Stimulated activated CD4-positive, alpha-beta T cell treated with anti-CD3 and anti-CD28 coated beads, Interleukin-15, amount 100 ng/mL, for 1 hour (primary cell): ENCODE data around the gene SLC16A11.

Experiments
- DNase-seq, 2 donors: peaks; one replicate each; pipeline ENCODE4 v3.0.0-alpha.2; 2020; ENCODE audit warnings: low read depth in 1 of 2, low spot score in 1 of 2

Gene SLC16A11

GRCh38 chr17:7026471-7027115 is 17.3 kb downstream of the SLC16A11 start:
- DNase-seq: no peak

DNA sequence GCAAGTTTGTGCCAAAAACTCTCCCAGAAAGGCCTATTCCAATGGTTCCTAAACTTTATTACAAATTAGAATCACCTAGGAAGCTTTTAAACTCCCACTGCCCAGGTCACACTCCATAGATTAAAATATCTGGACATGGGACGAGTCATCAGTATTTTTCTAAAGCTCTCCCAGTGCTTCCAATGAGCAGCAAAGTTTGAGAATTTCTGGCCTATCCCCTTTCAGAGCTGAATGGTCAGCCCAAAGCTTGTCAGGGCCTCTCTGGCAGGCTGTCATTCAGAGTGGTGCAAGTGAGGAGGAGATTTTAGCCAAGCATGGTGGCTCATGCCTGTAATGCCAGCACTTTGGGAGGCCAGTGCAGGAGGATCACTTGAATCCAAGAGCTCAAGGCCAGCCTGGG is 18.6 kb downstream of the SLC16A11 start:
- DNase-seq: no peak

GRCh38 chr17:7024402-7024785 is 19.5 kb downstream of the SLC16A11 start:
- no peak for DNase-seq

DNA sequence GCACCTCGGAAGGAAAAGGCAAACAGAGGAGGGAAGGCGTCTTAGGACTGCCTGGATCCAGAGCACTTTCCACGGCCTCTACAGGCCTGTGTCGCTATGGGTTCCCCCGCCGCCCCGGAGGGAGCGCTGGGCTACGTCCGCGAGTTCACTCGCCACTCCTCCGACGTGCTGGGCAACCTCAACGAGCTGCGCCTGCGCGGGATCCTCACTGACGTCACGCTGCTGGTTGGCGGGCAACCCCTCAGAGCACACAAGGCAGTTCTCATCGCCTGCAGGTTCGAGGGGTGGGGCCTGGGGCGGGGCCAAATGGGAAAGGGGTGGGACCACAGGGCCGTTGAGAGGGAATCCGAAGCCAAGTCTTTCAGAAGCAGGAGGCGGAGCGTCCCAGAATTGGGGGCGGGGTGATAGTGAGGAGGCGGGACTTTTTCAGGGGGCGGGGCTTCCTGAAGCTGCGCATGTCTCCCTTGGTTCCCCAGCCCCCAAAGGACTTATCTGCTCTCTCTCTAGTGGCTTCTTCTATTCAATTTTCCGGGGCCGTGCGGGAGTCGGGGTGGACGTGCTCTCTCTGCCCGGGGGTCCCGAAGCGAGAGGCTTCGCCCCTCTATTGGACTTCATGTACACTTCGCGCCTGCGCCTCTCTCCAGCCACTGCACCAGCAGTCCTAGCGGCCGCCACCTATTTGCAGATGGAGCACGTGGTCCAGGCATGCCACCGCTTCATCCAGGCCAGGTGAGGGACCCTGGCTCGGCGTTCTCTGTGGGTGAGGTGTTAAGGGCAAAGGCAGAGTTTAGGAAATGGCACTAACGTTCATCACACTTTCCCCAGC is 20.1 kb downstream of the SLC16A11 start:
- DNase-seq: peak; percentile 79 to 92

DNA sequence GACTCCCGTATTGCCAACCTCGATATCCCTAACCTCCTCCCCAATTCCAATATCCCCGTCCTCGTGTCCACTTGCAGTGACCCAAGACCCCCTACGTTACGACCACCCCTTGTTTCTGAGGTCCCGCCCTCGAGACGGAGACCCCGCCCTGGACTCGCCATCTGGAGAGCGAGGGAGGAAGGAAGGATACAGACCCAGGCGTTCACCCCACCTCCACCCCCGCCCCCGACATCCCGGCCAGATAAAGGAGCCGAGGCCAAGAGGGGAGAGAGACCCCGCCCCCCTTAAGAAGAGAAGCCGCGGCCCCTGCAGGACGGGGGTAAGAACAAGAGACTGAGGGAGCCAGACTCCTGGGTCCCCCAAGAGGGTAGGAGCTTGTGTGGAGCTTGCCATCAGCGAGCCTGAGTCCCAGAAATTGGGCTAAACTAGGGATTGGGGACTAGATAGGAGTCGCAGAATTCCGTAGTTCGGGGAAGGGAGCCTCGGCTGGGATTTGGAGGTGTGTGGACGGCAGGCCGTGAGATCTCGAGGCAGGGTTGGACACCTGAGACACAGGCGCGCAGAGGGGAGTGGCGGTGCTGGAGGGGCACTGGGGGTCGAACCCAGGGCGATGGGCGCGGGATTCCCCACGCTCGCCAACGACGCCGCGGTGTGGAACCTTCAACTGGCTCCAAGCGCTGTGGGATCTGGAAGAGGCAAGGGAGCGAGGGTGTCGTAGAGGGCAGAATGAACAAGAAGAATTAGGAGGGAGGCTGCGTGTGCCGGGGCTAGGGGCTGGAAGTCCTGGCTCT is 20.9 kb downstream of the SLC16A11 start, which contains the start of gene BCL6B:
BCL6B (plus strand) TSS at position 270 of the 791 bp plus-strand sequence. CDS start 622 bp downstream, outside the sequence.
- no peak for DNase-seq

GRCh38 chr17:7021993-7022778 is 21.7 kb downstream of the SLC16A11 start:
- DNase-seq: peak; percentile 69 to 77

GRCh38 chr17:7020894-7021664 is 22.8 kb downstream of the SLC16A11 start:
- no peak for DNase-seq

GRCh38 chr17:7019839-7020519 is 23.9 kb downstream of the SLC16A11 start:
- no peak for DNase-seq

DNA sequence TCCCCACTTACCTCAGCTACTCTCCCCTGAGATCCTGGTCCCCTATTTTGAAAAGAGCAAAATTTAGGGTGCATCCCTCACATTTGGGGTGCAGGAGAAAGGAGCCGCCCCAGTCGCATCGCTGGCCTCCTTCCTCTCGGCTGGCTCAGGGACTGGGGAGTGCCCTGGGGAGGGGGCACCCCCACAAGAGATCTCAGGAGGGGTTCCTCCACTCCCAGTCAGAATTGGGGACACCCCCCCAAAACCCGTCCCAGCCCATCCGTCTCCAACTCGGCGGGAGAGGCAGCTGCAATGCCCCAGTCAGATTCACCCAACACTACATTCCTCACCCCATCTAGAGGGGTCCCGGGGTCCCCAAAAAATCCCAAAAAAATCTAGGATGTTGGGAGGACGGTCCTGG is 24.5 kb downstream of the SLC16A11 start:
- DNase-seq: no peak

GRCh38 chr17:7018331-7018964 is 25.4 kb downstream of the SLC16A11 start:
- DNase-seq: no peak

- DNase-seq: no peak
These were observed 26.1 kb downstream of the SLC16A11 start for GRCh38 chr17:7017827-7018200.

DNA sequence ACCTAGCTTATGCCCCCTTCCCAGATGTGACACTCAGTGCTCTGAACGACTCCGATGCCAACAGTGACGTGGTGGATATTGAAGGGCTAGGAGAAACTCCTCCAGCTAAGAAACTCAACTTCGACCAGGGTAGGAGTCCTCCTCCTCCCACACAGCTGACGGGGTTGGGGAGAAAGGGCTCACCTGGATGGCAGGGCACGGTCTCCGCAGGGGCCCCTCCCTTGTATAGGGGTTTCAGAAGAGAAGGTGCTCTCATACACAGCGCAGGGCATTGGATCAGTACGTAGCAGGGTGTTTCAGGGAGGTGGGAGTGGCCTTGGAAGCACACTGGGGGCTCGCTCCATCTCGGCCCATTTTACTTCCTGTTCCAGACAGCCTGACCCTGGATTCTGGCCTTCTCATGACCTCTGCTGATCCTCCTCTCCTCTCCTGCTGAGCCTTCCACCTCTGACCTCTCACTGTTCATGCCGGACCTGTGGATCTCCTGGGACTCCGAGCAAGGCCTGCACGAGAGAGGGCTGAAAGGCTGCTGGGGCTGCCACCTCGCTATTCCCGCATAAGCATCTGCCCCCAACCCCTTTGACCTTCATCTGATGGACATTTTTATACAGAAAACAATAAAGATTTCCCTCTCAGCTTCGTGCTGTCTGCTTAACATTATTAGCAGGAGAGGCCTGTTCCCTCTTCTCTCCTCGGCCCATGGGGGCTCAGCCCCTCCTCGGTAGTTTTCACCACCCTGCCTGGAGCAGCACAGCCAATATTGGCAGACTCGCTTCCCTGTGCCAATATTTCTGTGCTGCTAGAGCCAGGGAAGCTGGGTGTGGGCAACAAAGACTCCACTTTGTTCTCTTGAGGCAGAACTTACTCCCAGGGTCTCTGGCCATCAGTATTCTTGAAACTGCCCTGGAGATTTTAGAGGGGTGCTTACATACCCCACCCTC is 26.7 kb downstream of the SLC16A11 start:
- no peak for DNase-seq

DNA sequence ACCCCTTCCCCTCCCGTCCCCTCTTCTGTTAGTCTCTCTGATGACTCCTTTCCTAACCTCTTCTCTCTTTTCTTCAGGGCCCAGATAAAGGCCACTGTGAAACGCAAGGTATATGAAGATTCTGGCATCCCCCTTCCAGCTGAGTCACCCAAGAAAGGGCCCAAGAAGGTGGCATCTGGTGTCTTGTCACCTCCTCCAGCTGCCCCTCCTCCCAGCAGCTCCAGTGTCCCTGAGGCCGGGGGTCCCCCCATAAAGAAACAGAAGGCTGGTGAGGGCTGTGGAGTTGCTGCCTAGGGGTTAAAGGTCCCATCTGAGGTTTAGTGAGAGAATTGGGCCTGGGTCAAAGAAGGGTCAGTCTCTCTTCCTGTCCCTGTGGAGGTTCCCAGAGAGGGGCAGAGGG is 27.5 kb downstream of the SLC16A11 start:
- DNase-seq: no peak

- DNase-seq: peak; percentile 56 to 67
These were observed 28.6 kb downstream of the SLC16A11 start for GRCh38 chr17:7014995-7015958.

DNA sequence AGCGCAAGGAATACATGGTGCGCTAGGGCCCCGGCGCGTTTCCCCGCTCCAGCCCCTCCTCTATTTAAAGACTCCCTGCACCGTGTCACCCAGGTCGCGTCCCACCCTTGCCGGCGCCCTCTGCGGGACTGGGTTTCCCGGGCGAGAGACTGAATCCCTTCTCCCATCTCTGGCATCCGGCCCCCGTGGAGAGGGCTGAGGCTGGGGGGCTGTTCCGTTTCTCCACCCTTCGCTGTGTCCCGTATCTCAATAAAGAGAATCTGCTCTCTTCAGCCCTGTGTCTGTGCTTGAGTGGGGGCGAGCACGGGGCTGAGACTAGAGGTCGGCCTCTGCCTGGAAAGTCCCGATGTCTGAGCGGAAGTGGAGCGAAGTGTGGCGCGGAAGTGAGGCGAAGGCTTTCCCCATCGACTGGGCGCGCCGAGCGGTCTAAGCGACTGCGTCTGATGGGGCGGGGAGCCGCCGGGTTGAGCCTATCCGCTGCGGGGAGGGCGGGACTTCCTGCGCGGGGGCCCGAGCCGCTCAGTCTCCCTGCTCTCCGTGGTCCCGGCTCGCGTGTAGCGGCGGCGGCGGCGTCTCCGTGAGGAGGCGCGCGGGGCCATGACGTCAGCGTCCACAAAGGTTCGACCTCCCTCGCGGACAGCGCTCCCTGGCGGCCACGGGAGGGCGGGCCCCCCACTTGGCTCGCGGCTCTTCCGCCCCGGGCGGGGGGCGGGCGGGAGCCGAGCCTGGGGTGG is 29.5 kb downstream of the SLC16A11 start:
- peak; percentile 93 to 95 for DNase-seq

DNA sequence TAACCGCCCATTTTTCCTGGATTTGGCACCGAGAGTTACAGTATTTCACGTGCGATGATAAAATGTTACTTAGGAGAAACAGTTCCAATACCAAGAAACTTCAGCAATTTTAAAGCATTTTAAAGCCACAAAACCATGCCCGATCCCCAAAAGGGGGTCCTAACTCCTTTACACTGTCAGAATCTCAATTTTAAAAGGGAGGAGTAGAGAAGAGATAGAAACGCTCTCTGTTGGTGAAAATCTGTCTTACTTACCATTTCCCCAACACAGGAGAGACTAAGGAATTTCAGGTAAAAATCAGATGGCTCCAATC is 32.0 kb downstream of the SLC16A11 start:
- DNase-seq: no peak
